Small intestine (tissue), 7 donors: ENCODE measurements around the gene PDE4D. TPM values are rescaled to one million over a fixed set of nuclear protein-coding genes. Genes with fewer than 3 reads are reported as not detected.

Experiments
- DNase-seq, 2 donors: peaks; one replicate each; pipeline versions ENCODE4 v3.0.0 to v3.0.0-alpha.2; 2013
- FAIRE-seq: peaks from 2 replicates; lab custom pipeline; 2012; peaks lifted over from hg19 to GRCh38; lab: Jason Lieb, UNC
- H3K27ac ChIP-seq, 3 donors: one replicate each; pipeline ENCODE4 v1.5.1; 2013; ENCODE audit warnings: low read length in 2 of 3, mild to moderate bottlenecking in 2 of 3, control low read depth in 1 of 3, inconsistent platforms in 1 of 3, low read depth in 1 of 3, moderate library complexity in 1 of 3
- H3K27me3 ChIP-seq, 3 donors: one replicate each; pipeline ENCODE4 v1.6.1; 2013; ENCODE audit warnings: low read length in 3 of 3, inconsistent platforms in 1 of 3; ENCODE audit not compliant: control insufficient read depth in 3 of 3, insufficient read depth in 3 of 3
- H3K36me3 ChIP-seq, 3 donors: one replicate each; pipeline ENCODE4 v1.6.1; 2013; ENCODE audit warnings: low read length in 3 of 3, inconsistent platforms in 1 of 3, low read depth in 1 of 3, mild to moderate bottlenecking in 1 of 3, moderate library complexity in 1 of 3; ENCODE audit not compliant: control insufficient read depth in 3 of 3, insufficient read depth in 2 of 3
- H3K4me1 ChIP-seq, 3 donors: one replicate each; pipeline ENCODE4 v1.6.1; 2013; ENCODE audit warnings: low read length in 2 of 3, inconsistent platforms in 1 of 3, low read depth in 1 of 3, mild to moderate bottlenecking in 1 of 3, moderate library complexity in 1 of 3; ENCODE audit not compliant: control insufficient read depth in 3 of 3, insufficient read depth in 2 of 3
- H3K4me3 ChIP-seq, 3 donors: one replicate each; pipeline ENCODE4 v1.5.1; 2013; ENCODE audit warnings: low read length in 3 of 3, control low read depth in 1 of 3, inconsistent platforms in 1 of 3, low read depth in 1 of 3, mild to moderate bottlenecking in 1 of 3, moderate library complexity in 1 of 3
- H3K9me3 ChIP-seq, 2 donors: one replicate each; pipeline ENCODE4 v1.6.1; 2013; ENCODE audit warnings: low read depth in 1 of 2, low read length in 1 of 2; ENCODE audit not compliant: control insufficient read depth in 2 of 2, insufficient read depth in 1 of 2
- WGBS, 3 donors: extraction: QIAGEN DNeasy Blood & Tissue Kit; methylation state at CpG; one replicate each; pipeline ENCODE4 v1.1.7; 2013; 5-methylcytosine and 5-hydroxymethylcytosine counted together
- polyA plus RNA-seq, 4 donors: library from polyadenylated mRNA; stranded (reverse) in 3 of 4; unstranded in 1 of 4; fragments of 200-250 nt in 3 of 4; fragments of 120-200 nt in 1 of 4; gene quantifications; one replicate each; pipeline versions ENCODE4 v1.2.1 to v1.2.3, GENCODE V29; 2013
- donor health status: healthy with polysubstance abuse.
- donor health status: control.
- donor health status: control.
- donor health status: Bipolar disorder and iron deficiency.
- donor health status: healthy.

The PDE4D gene
- polyA plus RNA-seq, 4 donors: 2.9 to 16.2 (median 5.3) TPM

DNA sequence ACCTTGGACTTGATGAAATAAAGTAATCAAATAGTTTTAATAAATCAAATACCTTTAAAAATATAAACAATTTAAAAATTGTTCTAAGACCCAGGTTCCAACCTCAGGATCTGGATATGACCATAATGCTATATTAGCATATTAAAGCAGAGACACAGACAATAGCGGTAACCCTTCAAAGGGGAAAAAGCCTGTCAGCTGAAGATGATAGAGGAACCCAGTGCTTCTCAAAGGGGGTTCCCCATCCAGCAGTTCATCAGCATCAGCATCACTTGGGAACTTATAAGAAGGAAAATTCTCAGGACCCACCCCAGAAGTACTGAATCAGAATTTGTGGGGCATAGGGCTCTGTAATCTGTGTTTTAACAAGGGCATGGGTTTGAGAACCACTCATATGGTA, 791.1 kb downstream of the PDE4D start:
- FAIRE-seq: no peak
- peaks cover 0 to 8% (median 7%) of the 10 kb centered on the region in 3 donors for H3K4me1 ChIP-seq
- H3K9me3 ChIP-seq: no peaks in the 10 kb centered on the region
- 95 to 100% (median 96%) methylated on average over 1 of the region's 1 CpG for WGBS, 3 donors
- no peak for DNase-seq
- H3K36me3 ChIP-seq: no peaks in the 10 kb centered on the region
- no peak overlapping the region for H3K27ac ChIP-seq
- H3K27me3 ChIP-seq: no peaks in the 10 kb centered on the region
- H3K4me3 ChIP-seq: no peak overlapping the region

DNA sequence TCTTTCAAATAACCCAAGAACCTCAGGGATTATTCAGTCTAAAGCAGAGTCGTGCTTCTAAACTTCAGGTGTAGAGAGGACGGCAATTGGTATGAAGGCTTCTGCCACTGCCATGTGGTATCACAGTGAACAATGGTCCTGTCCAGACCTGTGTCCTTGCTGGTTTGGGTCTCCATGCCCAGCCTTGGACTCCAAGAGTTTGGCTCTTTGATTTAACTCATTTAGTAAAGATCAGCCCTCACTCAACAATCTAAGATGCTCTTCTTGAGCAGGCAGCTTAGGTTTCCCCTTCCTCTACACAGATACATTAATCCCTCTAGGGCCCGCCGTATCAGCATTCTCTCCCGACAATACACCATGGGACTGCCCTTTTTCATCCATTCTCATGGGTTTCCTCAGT, 792.7 kb downstream of the PDE4D start:
- no peak overlapping the region for H3K4me3 ChIP-seq
- 94 to 99% (median 95%) methylated on average over 5 of the region's 5 CpGs for WGBS, 3 donors

DNA sequence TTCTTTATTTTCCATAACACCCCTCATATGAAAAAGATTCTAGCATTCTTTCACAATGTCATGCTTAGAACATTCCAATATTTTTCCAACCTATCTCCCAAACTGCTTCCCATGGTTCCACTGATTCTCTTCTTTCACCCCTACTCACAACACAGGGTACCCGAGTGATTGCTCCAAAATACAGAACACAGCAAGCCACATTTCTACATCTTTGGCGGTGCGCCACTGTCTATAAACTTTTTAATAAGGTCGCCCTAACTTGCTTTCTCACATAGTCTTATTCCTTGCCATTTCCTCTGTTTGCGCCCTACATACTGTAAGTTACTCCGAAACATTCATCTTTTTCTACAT, 793.6 kb downstream of the PDE4D start:
- no peak for FAIRE-seq
- H3K4me1 ChIP-seq: peaks cover 0 to 20% (median 7%) of the 10 kb centered on the region in 3 donors
- 94 to 97% (median 97%) methylated on average over 6 of the region's 6 CpGs for WGBS, 3 donors

More for the DNA sequence above, 792.7 kb downstream of the PDE4D start:
- peak overlapping the region in 1 of 3 donors; percentile 7 for H3K27ac ChIP-seq
- no peaks in the 10 kb centered on the region for H3K36me3 ChIP-seq
- no peaks in the 10 kb centered on the region for H3K9me3 ChIP-seq
- H3K4me1 ChIP-seq: peaks cover 0 to 18% (median 7%) of the 10 kb centered on the region in 3 donors
- DNase-seq (no peak), FAIRE-seq (no peak)
- H3K27me3 ChIP-seq: no peaks in the 10 kb centered on the region

DNA sequence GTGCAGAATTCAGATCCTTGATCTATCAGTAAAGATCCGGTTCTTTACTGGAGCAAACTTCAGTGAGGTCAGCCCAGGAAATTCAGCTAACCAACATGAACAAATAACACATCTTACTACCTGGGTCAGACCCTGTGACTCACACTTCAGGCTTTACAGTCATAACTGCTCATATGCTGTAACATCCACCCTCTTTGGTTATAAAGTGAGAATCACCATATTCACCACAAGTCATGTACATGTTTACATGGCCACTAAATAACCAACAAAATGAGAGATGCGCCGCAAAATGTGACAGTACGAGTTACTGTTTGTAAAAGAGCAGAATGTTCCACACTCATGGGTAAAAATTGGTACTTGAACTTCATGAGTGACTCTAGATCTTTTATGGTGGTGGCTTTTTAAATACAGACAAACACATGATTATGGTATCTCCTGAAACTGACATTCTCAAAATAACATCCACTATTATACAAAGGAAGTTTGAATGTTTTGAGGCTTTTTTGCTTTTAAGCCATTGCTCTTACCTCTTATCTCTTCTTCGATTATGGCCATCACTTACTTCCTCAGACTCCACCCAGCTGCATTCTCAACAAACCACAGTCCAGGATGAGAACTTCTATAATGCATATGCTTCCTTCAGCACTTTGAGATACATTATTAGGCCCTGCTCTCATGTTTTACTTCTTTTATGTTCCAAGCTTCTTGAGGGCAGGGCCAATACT, 794.1 kb downstream of the PDE4D start:
- WGBS, 3 donors: 60 to 72% (median 67%) methylated on average over 5 of the region's 5 CpGs
- peak; percentile 66 to 69 for DNase-seq

More for the DNA sequence above, 793.6 kb downstream of the PDE4D start:
- no peaks in the 10 kb centered on the region for H3K27me3 ChIP-seq
- no peaks in the 10 kb centered on the region for H3K36me3 ChIP-seq
- H3K9me3 ChIP-seq: no peaks in the 10 kb centered on the region
- no peak overlapping the region for H3K4me3 ChIP-seq
- no peak for DNase-seq
- peak overlapping the region; percentile 9 to 61 (median 48) for H3K27ac ChIP-seq

DNA sequence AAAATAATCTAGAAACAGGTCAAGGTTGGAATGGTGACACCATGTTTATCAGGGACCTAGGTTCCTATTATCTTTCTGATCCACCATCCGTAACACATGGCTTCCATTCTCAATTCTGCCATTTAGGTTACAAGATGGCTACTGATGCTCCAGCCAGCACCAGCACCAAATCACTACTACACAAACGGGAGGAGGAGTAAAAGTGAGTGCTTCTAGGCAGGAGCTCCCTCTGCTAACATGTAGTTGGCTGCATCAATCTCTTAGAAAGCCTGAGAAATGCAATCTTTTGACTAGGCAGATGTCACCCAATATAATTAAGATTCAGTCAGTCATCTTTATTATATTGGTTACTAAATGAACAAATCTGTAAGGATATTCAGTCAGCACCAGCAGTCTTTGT, 794.8 kb downstream of the PDE4D start:
- H3K9me3 ChIP-seq: no peaks in the 10 kb centered on the region
- peaks cover 0 to 20% (median 7%) of the 10 kb centered on the region in 3 donors for H3K4me1 ChIP-seq
- H3K36me3 ChIP-seq: no peaks in the 10 kb centered on the region
- H3K4me3 ChIP-seq: no peak overlapping the region
- FAIRE-seq: no peak
- no peak for DNase-seq
- 94 to 97% (median 97%) methylated on average over 2 of the region's 2 CpGs for WGBS, 3 donors
- peak overlapping the region in 1 of 3 donors; percentile 21 for H3K27ac ChIP-seq
- H3K27me3 ChIP-seq: no peaks in the 10 kb centered on the region

More for the DNA sequence above, 794.1 kb downstream of the PDE4D start:
- Histone ChIP-seq H3K27me3 (no peaks in the 10 kb centered on the region), H3K4me1 (peaks cover 0 to 20% (median 7%) of the 10 kb centered on the region in 3 donors), H3K36me3 (no peaks in the 10 kb centered on the region), H3K4me3 (no peak overlapping the region), H3K9me3 (no peaks in the 10 kb centered on the region), H3K27ac (peak overlapping the region; percentile 9 to 61 (median 11))
- no peak for FAIRE-seq

DNA sequence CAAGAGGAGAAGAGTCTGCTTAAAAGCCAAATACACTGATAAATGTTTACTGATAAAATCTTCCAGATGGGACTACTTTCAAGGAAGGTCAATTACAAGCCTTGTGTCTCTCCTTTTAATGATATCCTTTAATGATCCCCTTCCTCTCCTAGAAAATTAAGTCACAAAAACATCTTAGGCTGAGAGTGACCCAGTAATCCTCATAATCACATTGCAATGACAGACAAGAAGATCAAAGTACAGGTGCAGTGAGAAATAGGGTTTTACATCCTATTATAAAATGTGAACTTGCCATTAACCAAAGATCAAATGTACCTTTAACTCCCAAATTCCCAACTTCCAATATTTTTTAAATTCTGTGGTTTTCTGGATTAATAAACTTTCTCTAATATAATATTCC, 795.8 kb downstream of the PDE4D start:
- H3K4me1 ChIP-seq: peaks cover 0 to 22% (median 3%) of the 10 kb centered on the region in 3 donors
- peak; percentile 4 to 48 for DNase-seq
- no peaks in the 10 kb centered on the region for H3K9me3 ChIP-seq
- no peak overlapping the region for H3K27ac ChIP-seq
- no peak for FAIRE-seq
- H3K27me3 ChIP-seq: no peaks in the 10 kb centered on the region
- H3K4me3 ChIP-seq: no peak overlapping the region
- no peaks in the 10 kb centered on the region for H3K36me3 ChIP-seq

DNA sequence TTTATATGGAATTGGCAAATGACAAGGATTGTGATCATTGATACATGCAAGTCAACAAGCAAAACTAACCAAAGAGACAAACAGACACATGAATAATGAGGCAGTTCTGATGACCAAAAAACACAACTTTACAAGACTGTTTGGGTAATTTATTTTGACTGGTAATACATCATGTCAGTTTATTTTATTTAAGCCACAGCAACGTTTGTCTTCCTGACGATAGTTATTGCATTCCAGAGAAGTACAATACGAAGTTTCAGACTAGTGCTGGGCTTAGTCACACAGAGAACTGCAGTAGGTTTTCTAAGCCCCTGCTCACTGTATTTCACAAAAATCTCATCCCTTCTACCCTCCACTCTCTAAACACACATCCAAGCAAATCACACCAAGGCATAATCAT, 796.4 kb downstream of the PDE4D start:
- WGBS, 3 donors: 46 to 58% (median 54%) methylated on average over 3 of the region's 3 CpGs
- DNase-seq: no peak
- Histone ChIP-seq H3K4me1 (peaks cover 0 to 22% (median 3%) of the 10 kb centered on the region in 3 donors), H3K36me3 (no peaks in the 10 kb centered on the region), H3K9me3 (no peaks in the 10 kb centered on the region), H3K4me3 (no peak overlapping the region), H3K27ac (no peak overlapping the region), H3K27me3 (no peaks in the 10 kb centered on the region)
- no peak for FAIRE-seq

DNA sequence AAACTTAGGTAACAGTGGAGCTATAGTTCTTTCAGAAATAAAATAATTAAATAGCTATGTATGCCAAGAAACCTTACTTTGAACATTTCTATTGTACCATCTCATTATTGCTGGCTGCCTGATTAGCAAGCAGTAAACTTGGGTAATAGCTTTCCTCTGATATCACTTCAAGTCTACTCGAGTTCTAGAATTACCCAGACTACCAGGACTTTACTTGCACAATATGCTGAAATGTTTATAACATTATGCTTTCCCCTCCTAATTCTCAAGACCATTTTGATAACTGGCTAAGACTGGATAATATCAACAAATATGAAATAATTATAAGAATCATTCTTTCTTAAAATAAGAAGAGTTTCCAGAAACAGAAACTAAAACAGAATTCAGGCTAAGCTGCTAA, 798.0 kb downstream of the PDE4D start:
- no peaks in the 10 kb centered on the region for H3K36me3 ChIP-seq
- FAIRE-seq (no peak), DNase-seq (peak; percentile 15 to 59)
- H3K9me3 ChIP-seq: no peaks in the 10 kb centered on the region
- H3K4me3 ChIP-seq: no peak overlapping the region
- 18 to 41% (median 39%) methylated on average over 1 of the region's 1 CpG for WGBS, 3 donors
- peak overlapping the region in 1 of 3 donors; percentile 31 for H3K27ac ChIP-seq
- H3K27me3 ChIP-seq: no peaks in the 10 kb centered on the region
- H3K4me1 ChIP-seq: peaks cover 0 to 22% (median 3%) of the 10 kb centered on the region in 3 donors
